ENCODE measurements around the gene TNS3.
"Not testable (repeated sequence)": the region's sequence is repeated elsewhere in the genome, so short reads cannot be mapped to it uniquely, and the experiment has no call there.

TNS3 gene

DNA sequence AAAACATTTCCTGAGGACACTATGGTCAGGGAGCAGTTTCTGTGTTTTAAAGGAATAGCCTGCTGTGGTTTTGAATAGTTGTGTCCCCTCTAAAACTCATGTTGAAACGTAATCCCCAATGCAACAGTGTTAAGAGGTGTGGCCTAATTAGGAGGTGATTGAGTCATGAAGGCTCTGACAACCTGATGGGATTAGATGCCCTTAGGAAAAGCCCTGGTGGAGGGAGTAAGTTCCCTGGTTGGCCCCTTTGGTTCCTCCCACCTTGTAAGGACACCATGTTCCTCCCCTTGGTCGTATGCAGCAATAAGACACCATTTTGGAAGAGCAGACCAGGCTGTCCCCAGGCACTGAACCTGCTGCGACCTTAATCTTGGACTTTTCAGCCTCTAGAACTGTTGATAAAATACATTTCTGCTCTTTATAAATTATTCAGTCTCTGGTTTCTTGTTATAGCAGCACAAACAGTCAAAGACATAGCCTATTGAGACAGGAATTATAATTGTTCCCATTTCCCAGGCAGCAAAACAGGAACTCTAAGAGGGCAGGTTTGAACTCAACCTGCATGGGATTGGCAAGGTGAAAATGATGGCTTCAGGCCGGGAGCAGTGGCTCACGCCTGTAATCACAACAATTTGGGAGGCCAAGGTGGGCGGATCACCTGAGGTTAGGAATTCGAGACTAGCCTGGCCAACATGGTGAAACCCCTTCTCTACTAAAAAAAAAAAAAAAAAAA, 20.5 kb upstream of the TNS3 start:
- no peak for DNase-seq

GRCh38 chr7:47601881-47602249, 20.0 kb upstream of the TNS3 start:
- no peak for DNase-seq

DNA sequence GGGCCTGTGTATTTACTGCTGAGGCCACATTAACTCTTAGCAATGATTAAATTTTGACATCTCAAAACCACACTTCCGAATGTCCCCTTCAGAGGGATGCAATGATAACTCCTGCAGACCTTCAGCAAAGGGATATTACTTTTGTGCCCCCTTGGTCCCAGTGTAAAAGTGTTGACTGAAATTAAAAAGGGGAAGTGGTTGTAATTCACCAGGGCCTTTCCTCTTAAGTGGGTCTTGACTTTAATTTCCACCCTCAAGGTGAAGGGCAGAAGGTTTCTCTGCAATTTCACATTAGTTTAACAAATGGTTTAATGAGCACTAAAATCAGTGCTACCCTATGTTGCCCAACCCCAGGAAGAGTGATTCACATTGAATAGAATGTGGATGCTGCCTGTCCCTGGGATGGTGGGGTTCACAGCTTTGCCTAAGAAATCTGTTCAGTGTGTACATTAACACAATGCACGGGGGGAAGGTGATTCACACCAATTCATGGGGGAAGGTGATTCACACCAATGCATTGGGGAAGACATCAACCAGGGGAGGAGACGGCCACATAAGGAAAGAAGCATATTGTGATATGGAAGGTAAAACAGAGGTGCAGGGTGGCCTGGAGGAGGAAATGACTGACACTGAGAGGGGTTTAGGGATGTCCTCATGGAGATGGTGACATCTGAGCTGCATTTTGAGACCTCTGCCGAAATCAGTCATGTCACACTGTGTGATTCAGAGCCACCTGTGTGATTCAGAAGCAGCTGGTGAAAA, 19.4 kb upstream of the TNS3 start:
- no peak for DNase-seq

GRCh38 chr7:47600199-47601118, 18.5 kb upstream of the TNS3 start:
- no peak for DNase-seq

DNA sequence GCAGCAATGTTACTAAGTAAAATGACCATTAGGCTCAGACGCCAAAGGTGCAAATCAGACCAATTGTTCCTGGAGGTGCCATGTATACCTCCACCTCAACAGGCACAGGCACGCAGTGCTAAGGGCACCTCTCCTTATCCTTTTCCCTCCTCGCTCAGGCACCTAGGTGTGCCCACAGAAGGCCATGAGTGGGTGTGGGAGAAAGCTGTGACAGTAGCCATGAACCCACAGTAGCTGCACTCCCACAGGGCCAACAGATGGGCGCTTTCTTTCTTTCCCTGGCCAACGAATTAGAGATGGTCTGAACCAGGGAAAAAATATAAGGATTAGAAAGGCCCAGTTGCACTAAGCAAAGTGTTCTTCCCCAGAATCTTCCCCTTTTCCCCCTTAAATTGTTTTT, 15.5 kb upstream of the TNS3 start:
- DNase-seq: no peak

GRCh38 chr7:47596502-47597202, 14.7 kb upstream of the TNS3 start:
- peak; percentile 57 for DNase-seq

DNA sequence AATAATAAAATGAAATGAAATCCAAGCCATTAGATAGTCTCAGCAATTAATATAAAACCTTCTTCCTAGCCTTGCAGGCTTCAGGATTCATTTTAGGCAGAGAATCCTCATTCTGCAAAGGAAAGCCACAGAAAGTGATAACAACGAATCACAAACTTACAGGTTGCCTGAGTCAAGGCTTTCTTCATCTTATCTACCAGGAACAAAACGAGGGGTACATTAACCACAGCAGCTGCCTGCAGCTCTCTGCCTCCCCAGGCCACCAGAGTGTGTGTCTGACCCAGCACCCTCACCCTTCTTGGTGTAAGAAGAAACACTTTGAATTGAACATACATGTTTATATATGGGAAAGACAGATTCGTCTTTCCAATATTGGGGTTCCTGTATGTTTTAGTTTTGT, 12.5 kb upstream of the TNS3 start:
- DNase-seq: no peak

DNA sequence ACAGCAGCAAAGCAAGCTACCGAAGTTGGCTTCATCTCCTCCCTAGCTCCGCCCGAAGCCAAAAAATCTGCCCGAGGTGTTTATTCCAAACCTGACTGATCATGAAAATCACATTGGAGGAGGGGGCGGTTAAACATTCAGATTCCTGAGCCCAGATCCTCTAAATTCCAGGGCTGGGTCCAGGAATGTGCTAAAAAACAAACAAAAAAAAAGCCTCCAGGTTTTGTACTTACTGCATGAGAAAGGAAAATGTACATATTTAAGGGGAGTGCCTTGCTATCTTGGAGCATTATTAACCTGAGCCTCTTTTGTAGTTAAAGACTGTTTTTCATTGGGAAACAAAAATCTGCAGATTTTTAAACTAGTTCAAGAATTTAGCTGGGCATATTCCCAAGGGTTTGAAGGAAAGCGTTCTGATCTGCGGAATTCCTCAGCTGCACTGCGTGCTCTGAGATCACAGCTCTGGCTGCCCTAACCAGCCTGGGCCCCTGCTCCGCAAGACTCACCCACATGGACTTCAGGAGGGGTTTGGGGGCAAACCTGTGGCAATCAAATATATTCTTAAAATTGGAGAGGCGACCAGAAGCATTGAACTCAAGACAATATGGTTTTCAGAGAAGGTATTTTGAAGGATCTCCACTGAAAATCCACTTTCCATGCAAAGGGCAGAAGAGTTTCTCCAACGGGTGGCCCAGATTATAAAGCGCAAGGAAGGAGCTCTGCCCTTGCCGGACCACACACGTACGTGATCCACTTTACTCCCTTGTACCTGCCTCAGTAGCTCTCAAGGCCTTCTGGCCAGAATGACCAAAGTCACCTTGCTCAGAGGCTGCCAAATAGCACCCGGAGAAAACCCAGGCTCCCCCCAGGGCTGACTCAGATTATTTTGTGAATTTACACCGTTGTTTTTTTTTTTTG, 10.0 kb upstream of the TNS3 start:
- no peak for DNase-seq

DNA sequence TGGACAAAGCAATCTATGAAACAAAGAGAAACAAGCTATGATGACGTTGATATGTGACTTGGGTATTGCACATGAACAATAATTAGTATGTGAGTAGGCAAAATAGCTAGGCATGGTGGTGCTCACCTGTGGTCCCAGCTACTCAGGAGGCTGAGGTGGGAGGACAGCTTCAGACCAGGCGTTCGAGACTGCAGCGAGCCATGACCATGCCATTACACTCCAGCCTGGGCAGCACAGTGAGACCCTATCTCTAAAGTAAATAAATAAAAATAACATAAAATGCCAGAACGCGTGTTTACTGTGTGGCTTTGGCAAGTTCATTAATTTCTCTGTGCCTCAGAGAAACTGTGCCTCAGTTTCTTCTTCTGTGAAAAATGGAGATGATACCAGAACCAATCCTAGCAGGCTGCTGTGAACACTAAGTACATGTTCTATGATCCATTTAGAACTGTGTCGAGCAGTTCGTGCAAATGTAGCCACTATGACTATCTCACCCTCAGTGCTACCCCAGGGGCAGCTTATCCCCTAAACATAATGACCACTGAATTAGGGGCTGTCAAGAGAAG, 9.3 kb upstream of the TNS3 start:
- DNase-seq: no peak

GRCh38 chr7:47590215-47590614, 8.3 kb upstream of the TNS3 start:
- DNase-seq: not testable (repeated sequence)

- DNase-seq: no peak
Observed at GRCh38 chr7:47588704-47589225, 6.9 kb upstream of the TNS3 start.

DNA sequence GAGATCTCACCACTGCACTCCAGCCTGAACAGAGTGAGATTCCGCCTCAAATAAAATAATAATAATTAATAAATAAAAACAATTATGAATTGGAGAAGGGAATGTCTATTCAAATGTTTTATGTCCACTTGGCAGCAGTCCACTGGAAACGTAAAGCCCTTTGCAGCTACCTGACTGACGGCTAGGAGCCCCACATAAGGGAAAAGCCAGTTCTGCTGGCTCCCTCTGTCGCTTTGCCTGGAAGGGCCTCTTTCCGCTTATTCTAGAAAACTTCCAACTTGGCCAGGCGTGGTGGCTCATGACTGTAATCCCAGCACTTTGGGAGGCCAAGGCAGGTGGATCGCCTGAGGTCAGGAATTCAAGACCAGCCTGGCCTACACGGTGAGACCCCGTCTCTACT, 6.1 kb upstream of the TNS3 start:
- DNase-seq: no peak

DNA sequence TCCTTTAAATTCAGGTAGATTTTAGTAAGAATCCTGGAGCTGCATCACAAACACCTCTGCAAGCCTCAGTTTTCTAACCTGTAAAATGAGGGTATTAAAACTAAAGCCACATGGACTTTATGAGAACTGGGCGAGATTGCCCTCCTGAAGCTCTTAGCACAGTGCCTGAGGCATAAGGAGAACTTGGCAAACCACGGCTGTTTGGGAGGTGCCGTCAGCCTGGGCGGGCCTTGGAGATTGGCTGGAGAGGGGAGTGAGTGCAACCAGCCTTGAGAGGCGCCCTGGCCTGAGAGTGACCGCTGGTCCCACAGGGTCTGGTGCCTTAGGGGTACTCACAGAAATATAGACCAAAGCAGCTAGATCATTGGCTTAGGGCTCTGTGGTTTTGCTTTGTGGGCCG, 5.4 kb upstream of the TNS3 start:
- DNase-seq: no peak

- DNase-seq: peak; percentile 50
Observed at GRCh38 chr7:47586925-47587324, 5.0 kb upstream of the TNS3 start.

- DNase-seq: not testable (repeated sequence)
Observed at GRCh38 chr7:47586161-47586670, 4.3 kb upstream of the TNS3 start.

- no peak for DNase-seq
Observed at GRCh38 chr7:47584536-47584895, 2.6 kb upstream of the TNS3 start.

GRCh38 chr7:47583739-47584535, 2.0 kb upstream of the TNS3 start:
- DNase-seq: no peak

GRCh38 chr7:47582764-47583738, 1.1 kb upstream of the TNS3 start:
- no peak for DNase-seq

DNA sequence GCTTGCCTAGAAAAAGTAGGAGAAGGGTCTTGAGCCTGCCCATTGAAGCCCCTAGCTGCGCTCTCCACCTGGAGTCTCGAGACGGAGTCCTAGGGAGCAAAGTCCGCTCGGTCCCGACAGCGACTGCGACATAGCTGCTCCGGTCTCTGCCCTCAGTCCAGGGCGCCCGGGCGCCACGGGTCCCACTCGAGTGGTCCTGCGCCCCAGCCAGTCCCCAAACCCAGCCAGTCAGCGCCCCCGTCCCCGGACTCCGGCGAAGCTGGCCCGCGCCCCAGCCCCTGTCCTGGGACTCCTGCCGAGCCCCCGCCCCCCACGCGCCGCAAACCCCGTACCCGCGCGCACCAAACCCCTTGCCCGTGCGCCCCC, 490 bp downstream of the TNS3 start:
- DNase-seq: no peak
